ENCODE results near the gene MSGN1. TPM values are rescaled to one million over a fixed set of nuclear protein-coding genes. Genes with fewer than 3 reads are reported as not detected.

The MSGN1 gene
- total RNA-seq, 4 donors from 2014 or later: not detected

- intact Hi-C loops (cut with DNase I; ENCODE audit: low total_unique reads): loop anchor here (5.0 to 10.0 kb wide), 2 partner anchors 309 to 541 kb away; no protein-coding TSS in a partner anchor
- no peak for TF ChIP-seq POLR2A (IDR thresholded peaks at IDR 0.05)
- TF ChIP-seq CTCF (IDR thresholded peaks at IDR 0.05): no peak
- no peak for DNase-seq (ENCODE audit: low spot score in 2 of 2)
- 96 to 97% methylated on average over 7 of the region's 7 CpGs for WGBS, 2 donors
- no peak overlapping the region for H3K4me3 ChIP-seq (ENCODE audit: low read depth, poor library complexity, severe bottlenecking)
These were observed 29.5 kb downstream of the MSGN1 start for GRCh38 chr2:17845806-17846205.

- no peak overlapping the region for H3K4me3 ChIP-seq (ENCODE audit: low read depth, poor library complexity, severe bottlenecking)
- 96 to 97% methylated on average over 3 of the region's 3 CpGs for WGBS, 2 donors
- intact Hi-C loops (cut with DNase I; ENCODE audit: low total_unique reads): loop anchor here (5.0 to 10.0 kb wide), 2 partner anchors 308 to 541 kb away; no protein-coding TSS in a partner anchor
- no peak for DNase-seq (ENCODE audit: low spot score in 2 of 2)
- TF ChIP-seq CTCF (IDR thresholded peaks at IDR 0.05): no peak
- no peak for TF ChIP-seq POLR2A (IDR thresholded peaks at IDR 0.05)
These were observed 30.4 kb downstream of the MSGN1 start for GRCh38 chr2:17846676-17847075.

GRCh38 chr2:17847236-17847635 lies 31.0 kb downstream of the MSGN1 start:
- DNase-seq (ENCODE audit: low spot score in 2 of 2): no peak
- intact Hi-C loops (cut with DNase I; ENCODE audit: low total_unique reads): loop anchor here (5.0 to 10.0 kb wide), 2 partner anchors 308 to 540 kb away; no protein-coding TSS in a partner anchor
- 92 to 95% methylated on average over 2 of the region's 2 CpGs for WGBS, 2 donors
- TF ChIP-seq POLR2A (IDR thresholded peaks at IDR 0.05) (no peak), CTCF (IDR thresholded peaks at IDR 0.05) (no peak)
- H3K4me3 ChIP-seq (ENCODE audit: low read depth, poor library complexity, severe bottlenecking): no peak overlapping the region

DNA sequence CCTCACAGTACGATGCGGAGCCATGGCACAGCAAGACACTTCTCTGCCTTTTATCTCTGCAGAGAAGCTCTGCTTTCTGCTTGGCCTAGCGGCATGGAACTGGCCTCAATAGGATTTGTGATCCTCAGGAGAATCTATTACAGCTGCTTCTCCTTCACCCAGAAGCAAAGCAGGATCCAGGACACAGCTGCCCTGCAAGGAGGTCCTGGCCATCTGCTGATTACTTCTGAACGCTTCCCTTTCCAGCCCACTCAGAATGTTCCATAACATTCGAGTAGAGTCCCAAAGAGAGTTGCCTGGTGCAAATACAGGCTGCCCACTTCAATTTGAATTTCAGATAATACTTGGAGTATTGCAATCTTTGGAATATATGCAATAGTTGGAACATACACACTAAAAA lies 33.0 kb downstream of the MSGN1 start:
- no peak for TF ChIP-seq CTCF (IDR thresholded peaks at IDR 0.05)
- no peak for TF ChIP-seq POLR2A (IDR thresholded peaks at IDR 0.05)
- DNase-seq (ENCODE audit: low spot score in 2 of 2): no peak
- WGBS, 2 donors: 82 to 93% methylated on average over 5 of the region's 5 CpGs
- intact Hi-C loops (cut with DNase I; ENCODE audit: low total_unique reads): loop anchor here (5.0 to 10.0 kb wide), 2 partner anchors 306 to 538 kb away; no protein-coding TSS in a partner anchor
- H3K4me3 ChIP-seq (ENCODE audit: low read depth, poor library complexity, severe bottlenecking): no peak overlapping the region

DNA sequence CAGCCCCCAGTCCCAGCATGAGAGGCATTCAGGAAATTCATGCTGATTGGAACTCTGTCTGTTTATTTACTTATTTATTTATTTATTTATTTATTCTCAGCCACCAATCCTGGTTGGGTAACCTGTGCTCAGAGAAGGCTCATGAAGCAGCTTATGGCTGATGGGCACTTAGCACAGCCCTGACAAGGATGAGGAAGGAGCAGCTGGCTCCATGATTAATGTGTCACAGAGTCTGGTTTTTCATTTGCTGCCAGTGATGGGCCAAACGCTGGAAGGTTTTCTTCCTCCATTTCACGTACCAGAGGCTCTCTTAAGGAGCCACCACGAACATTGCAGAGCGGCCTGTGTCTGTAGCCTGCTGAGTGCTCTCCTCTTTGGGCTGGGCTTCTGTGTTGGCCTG lies 33.9 kb downstream of the MSGN1 start:
- no peak overlapping the region for H3K4me3 ChIP-seq (ENCODE audit: low read depth, poor library complexity, severe bottlenecking)
- TF ChIP-seq POLR2A (IDR thresholded peaks at IDR 0.05): no peak
- no peak for TF ChIP-seq CTCF (IDR thresholded peaks at IDR 0.05)
- no peak for DNase-seq (ENCODE audit: low spot score in 2 of 2)
- intact Hi-C loops (cut with DNase I; ENCODE audit: low total_unique reads): loop anchor here (5.0 kb wide), 1 partner anchor 332 kb away; no protein-coding TSS in a partner anchor
- WGBS, 2 donors: 90 to 93% methylated on average over 4 of the region's 4 CpGs
